Activated CD4-positive, alpha-beta T cell treated with anti-CD3 and anti-CD28 coated beads, Interleukin-2, Interleukin-4, amounts not matched to agents 100 ng/mL and 50 ng/mL, durations not matched to agents 16 hours and 8 hours (primary cell): Measurements from ENCODE around the gene ELL2.
"Not testable (repeated sequence)": the region's sequence is repeated elsewhere in the genome, so short reads cannot be mapped to it uniquely, and the experiment has no call there.

Source experiments
- DNase-seq: peaks from one replicate; pipeline ENCODE4 v3.0.0-alpha.2; 2020; ENCODE audit warnings: low spot score

The ELL2 gene

DNA sequence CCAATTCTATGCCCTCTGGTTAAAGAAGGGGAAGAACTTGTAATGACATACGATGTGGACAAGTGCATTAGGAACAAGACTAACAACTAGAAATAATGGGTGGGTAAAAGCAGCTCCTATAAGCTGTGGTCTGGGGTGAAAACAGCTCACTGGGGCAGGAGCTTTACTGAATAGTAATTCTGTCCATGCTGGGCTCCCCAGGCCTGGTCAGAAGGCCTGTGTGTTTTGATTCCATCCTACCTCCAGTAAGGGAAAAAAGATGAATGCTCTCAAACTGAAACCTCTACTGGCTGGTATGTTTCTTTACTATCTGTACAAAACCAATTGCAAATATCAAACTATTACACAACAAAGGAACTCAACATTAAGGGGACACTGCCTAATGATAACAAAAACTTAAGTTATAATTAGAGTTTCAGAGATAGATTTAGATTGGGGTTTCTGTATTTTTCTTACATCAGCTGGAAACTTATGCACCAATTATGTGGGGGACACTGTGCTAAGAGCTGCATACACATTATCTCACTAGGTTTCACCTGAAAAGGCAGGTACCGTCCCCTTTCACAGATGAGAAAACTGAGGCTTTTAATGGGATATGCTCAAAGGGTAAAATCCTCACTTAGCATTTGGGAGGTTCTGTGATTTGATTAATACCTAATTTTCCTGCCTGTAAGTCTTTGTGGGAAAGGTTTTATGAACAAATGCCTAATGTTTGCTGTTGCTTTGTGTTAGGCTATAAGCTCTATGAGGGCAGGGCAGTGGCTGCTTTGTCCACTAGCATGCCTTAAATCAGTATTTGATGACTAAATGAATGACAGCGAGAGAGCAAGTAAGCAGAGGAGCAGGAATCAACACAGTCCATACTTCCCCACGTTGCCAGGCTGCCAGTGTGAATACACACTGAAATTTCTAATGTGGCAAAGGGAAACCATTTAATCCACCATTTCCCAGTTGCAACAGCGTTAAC lies 53.6 kb downstream of the ELL2 start:
- no peak for DNase-seq

DNA sequence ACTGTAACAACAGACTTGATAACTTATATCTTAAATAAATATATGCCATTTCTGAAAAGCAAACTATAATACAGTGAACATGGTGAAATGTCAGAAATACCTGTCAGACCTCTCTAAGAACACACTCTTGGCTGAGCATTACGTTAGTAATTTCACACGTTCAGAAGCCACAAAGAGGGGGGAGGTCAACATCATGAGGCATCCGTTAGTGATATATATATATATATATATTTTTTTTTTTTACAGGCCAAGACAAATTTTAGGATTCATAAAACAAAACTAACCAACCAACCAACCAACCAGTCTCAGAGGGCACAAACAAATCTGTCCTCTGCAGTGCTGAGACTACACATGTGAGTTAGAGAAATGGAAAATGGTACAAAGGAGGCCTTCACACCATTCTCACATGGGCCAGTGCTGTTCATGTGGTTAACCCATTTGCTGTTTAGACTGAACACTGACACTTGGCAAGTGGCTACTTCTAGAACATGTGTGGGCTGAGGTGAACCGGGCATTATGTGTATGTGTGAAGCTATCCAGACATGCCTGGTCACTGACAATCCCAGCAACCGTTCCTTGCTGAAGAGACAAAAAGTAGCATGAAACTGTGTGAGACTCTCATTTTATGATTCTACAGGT lies 54.5 kb downstream of the ELL2 start:
- no peak for DNase-seq

DNA sequence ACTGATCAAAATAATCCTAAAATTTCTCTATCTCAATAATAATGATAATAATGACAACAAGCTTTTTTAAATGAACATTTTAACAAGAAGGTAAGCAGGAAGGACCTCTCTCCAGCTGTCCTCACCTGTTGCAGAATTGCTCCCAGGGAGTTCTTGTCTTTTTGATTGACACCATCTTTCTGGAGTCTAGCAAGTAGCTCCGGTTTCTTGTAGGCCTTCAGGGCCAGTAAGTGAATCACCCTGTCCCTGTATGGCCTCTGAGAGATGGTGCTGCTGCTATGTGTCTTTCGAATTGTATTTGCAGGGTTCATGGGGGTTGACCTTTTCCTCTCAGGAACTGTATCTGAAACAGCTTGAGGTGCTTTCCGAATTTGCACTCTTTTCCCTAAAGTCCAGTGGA lies 55.3 kb downstream of the ELL2 start:
- not testable (repeated sequence) for DNase-seq

DNA sequence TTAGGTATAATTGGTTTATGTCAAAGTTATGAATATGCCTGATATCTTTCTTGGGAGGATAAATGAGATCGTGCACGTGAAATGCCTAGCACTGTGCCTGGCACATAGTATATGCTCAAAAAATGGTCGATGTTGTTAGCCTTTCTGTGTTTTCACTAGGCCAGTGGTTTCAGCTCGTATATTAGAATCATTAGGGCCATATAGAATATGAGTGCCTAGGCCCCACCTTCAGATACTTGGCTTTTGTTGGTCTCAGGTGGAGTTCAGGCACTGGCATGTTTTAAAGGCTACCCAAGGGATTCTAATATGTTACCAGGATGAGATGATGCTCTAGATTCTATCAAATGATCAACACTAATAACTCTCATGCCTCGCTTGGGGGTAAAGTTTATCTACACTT lies 56.8 kb downstream of the ELL2 start:
- DNase-seq = no peak

DNA sequence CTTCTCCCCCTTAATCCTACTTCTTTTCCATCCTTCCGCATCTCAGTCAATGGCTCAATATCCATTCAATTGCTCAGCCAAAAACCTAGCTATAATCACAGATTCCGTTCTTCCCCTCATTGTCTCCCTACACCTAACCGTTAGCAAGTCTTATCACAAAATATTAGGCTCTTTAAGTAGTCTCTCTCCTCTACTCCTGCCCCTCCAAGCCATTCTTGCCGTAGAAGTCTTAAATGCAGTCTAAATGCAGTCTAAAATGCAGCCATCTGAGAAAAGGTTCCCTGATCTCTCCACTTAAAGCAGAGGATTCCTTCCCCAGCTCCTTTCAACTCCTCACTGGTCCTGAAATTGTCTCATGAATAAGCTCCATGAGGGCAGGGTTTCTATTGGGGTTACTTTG lies 57.8 kb downstream of the ELL2 start:
- DNase-seq = no peak

DNA sequence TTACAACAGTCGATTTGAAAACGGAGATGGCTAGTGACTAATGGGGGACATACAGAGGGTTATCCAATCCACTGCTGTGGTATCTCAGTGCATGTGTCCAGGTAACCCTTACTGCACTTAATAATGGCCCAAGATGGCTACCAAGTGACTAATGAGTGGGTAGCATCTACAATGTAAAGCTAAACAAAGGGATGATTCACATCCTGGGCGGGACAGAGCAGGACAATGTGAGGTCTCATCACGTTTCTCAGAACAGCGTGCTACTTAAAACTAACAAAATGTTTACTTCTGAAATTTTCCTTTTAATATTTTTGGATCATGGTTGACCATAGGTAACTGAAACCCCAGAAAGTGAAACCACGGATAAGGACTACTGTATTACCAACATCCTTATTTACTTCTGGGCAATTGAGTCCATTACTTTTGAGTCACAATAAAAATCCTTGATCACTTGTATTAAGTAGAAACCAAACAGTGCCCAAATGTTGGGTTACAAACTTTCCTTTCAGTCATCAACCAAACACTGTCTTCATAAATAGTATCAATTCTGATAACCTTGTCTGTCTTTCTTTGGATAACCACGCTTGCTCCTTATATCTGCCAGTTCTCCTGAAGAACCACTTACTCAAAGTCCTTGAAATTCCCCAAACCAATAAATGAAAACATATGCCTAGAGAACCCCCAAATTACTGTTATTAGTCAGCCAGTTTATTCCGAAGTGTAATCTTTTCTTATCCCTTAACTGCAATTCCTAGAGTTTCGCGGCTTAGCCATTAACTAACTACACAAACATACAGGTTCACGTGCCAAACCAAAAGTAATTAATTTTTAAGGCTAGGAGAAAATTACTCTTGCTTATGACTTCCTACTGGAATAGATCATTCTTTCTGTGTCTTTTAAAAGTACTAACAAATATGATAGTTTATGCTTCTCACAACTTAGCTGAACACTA lies 59.7 kb downstream of the ELL2 start:
- DNase-seq = peak; percentile 31

DNA sequence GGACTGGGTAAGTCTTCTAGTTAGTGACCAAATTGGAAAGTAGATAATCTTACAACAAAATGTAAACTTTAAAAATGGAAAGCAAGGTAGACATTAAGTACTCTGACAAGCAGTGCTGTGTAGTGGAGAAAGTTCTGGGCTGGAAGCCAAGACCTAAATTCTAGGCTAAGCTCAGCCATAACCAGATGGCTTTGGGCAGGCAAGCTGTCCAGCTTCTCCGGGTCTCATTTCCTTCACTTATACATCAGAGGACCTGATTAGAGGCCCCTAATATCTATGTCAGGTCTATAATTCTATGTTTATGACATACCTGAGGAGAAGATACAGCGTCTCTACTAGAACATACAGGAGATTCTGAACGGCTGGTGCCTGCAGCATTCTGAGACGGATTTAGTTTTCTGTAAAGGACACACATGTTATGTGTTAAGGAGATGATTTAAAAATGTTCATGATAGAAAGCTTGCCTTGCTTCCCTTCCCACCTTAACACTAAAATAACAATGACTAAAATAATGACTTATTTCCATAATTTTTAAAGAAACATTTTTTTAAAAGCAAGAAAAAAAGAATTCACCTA lies 61.2 kb downstream of the ELL2 start:
- DNase-seq = no peak

DNA sequence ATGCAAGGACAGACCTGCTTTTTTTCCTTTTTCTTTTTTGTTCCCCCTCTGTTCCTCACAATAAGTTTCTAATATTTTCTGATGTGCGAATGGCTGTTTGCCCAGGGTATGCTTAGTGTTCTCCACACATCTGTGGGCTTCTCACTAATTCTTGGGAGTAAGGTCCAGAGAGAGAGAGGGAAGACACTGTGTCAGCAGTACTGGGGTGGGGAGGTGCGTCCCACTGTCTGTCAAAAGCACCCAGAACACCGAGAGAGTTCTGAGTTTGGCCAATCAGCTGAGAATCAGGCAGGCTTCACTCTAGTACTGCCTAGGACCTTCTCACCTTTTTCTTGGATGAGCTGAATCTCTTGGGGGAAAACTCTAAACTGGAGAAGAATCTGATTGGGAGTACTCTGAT lies 61.8 kb downstream of the ELL2 start:
- no peak for DNase-seq

DNA sequence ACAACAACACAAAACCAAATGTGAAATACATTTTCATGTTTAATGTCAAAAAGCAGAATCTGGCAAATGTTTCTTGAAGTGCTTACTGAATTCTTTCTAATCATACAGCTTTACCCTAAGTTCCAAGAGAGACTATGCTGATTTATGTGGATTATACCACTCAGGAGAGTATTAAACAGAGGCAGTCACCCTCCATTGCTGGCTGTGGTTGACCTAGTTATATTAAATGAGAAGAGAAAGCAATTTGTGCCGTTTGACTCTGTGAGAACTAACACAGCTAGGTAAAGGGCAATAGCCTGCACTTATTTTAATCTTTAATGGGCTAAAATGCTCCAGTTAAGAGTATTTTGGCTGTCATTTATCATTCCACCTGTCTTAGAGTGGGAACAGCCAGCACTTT lies 62.6 kb downstream of the ELL2 start:
- no peak for DNase-seq

DNA sequence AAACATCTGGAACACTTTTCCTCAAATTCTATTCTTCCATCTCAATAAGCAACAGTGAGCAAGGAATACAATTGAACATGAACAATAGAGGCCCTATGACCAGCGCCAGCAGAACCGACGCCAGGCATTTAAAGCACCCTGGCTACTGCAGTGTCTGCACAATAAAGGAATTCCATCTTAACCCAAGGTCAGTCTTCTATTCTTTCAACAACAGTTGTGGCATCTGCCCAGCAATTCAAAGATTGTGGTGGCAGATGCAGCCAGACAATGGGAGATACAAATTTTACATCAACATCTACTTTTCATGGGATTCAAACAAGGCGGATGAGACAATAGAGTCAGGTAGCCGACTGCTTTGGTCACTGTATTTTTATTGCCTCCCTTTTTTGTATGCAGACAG lies 65.9 kb downstream of the ELL2 start:
- no peak for DNase-seq

DNA sequence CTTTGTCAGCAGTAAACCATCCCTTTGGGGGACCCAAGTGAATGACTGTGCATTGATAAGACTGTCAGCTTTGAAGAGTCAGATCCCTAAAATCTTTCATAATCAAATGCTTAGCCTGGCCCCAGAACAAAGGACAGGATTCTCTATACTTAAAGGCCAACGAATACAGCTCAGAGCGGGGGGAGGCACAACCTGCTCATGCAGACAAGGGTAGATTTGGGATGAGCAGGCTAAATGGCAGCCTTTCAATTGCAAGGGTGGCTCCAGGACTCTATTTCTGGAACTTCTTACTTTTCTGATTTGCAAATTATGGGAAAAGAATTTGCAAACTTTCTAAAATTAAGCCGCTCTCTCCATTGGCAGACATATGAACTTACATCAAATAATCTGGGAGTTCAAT lies 66.4 kb downstream of the ELL2 start:
- no peak for DNase-seq

DNA sequence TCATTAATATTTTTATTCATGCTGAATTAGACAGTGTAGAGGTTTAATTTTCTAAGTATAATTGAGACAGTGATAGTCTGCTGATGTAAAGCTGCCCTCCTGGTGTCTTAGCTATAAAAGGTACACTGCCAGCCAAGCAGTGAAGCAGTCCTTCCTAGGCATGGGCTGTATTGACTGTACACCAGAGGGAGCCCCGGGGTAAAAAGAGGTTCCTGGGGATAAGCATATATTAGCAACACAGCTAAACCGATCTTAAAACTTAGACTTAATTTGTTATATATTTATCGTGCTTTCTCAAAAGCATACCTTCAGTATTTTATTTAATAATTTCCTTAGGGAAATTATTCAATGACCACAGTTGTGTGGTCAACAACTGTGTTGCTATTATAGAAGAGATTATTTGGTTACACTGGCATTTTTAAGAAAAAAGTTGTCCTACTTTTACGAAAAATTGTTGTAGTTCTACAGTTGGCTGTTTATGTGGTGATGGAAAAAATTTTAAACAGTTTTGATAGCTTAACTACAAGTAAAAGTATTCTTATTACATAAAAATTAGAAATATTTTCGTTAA lies 68.8 kb downstream of the ELL2 start:
- DNase-seq = no peak

DNA sequence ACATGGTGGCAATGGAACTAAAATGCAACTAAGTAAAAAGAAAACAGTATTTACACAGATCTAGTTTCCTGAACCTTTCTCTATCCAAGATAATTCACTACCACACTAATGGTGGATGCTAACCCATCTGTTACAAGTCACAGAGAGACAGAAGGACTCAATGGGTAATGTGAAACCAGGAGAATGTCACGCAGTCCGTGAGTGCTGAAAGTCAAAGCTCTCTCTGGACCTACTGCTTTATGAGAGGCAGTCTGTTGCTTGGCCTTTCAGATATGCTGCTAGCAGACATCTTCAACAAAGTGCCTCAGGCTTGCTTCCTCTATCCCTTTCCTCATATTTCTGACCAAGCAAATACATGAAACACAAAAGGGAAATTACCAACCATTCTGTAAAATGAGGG lies 70.2 kb downstream of the ELL2 start:
- no peak for DNase-seq

DNA sequence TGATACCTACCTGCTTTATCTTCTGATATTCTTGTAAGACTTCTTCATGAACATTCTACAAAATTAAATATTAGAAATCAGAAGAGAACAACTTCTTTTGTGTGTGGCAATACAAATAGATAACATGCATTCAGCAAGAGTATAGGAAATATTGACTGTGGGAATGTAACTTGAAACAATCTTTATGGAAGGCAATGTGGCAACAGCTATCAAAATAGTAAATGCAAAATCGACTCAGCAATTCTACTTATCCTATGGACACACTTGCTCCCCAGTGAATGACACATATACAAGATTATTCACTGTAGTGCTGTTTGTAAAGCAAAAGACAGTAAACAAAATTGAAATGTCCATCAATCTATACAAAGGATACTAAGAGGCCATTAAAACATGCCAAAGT lies 72.6 kb downstream of the ELL2 start:
- DNase-seq = no peak

DNA sequence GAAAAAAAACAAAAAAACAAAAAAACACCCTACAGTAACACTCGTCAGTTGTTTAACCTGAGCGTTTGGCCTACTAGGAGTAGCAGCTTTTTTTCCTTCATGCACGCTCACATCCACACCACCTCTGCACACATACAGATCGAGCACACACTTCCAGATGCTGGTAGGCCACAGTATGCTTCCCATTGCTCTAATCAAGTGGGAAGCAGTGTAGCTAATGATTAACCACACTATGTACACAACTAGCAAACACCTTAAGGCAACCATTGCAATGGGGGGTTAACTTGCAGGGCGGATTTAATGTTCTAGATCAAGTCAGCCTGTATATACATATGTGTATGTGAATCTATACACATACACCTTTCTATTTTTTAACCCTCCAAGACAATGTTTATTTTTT lies 73.7 kb downstream of the ELL2 start:
- no peak for DNase-seq

DNA sequence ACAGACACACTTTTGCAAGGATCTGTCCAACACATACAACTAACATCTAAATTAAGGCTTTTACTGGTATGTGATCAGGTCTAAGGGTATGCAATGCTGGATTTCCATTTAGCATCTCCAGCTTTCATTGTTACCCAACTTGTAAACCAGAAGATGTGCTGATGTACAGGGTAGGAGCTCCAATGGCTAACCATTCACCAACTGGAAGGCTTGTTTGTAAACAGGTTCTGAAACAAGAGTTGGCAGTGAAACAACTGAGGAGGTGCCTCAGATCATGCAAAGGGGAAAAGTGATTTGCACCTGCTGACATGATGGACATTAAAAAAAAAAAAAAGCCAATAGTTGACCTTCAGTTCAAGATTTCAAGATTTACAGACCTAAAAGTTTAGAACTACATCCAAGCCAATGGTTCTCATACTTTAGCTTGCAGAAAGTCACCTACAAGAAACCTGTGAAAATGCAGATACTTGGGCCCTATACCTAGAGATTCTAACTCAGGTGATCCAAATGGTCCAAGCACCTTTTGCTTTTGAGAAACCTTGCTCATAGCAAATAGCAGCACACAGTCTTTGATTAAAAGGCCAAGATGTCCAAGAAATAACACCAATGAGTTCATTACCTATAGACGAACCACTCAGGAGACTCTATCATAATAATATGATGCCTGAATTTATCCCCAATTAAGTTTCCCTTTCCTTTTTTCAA lies 75.2 kb downstream of the ELL2 start:
- DNase-seq = no peak

DNA sequence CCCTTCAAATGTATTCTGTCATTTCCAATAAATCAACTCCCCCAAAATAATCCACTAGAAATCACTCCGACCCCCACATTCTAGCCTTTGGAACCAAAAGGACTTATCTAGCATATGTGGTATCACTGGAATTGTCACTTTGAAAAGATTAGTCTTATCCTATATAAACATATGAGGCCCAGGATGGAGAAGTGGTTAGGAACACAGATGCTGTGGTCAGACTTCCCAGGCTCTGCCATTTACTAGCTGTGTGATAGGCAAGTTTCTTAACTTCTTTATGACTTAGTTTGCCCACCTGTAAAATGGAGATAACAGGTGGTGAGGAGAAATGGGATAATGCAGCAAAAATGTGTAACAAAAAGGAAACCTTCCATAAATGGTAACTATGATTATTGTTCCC lies 77.1 kb downstream of the ELL2 start:
- no peak for DNase-seq

DNA sequence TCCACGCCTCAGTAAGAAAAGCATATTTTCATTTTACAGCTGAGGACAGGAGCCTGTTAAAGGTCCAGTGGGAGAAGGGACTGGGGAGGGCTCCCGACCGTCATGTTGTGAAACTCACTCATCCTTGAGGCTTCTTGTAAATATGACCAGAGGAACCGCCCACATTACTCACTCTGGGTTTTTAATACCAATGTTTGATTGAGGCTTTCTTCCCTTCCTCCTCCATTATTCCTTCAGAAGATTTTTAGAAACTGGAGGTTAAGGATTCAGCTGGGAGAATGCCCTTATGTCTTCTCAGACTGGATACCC lies 77.7 kb downstream of the ELL2 start:
- DNase-seq = no peak

DNA sequence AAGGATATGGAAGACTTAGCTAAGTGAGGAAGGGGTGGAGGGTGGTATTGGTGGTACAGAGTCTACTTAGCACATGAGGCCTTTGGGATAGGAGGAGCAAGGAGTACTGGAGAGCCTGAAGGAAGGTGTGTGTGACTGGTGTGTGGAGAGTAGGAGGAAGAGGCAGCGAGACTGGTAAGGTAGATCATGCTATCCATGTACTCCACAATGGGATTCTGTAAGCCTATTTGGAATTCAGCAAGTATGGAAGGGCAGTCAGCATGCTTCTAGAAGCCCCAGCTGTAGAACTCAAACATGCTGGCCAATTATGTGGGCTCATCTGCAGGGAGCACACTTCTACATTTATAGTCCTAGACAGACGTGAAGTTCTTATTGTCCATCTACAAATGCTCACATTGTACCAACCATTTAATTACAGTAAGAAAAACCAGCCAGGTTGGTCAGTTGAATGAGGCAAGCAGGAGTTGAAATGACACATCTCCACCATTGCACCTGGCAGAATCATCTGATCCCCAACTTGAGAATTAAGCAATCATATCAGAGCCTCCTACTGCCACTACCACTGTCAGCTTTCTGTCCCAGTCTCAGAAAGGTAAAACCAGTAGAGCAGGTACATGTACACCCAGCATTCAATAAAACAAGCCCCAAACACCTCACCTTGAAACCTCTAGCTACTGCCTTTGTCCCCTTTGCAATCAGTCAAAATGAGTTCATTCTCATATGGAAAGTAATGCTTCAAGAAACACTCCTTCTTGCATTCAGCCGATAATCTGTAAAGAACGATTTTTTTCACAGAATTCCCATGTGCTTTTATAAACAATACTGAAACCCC lies 78.2 kb downstream of the ELL2 start:
- no peak for DNase-seq

DNA sequence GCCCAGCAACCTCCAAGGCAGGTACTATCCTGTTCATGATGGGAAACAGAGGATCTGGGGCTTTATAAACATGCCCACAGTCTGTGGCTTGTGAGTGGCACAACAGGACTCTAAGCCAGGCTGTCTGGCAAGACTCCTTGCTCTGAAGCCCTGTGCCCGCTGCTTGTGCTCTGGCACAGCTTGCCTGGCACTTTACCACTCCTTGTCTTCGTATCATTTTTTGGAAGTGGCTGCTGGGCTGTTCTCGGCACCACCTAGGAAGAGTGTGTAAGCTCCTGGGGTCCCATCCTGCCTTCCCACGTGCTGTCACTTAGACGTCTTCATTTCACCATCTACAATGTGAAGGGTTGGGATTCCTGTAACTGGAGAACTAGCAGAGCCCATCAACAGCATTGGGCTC lies 79.8 kb downstream of the ELL2 start:
- no peak for DNase-seq
